CD14-positive monocyte (primary cell): ENCODE measurements around the gene NACA. TPM values are rescaled to one million over a fixed set of nuclear protein-coding genes. Genes with fewer than 3 reads are reported as not detected.

Experiments
- DNase-seq, 3 donors: peaks; one replicate each; pipeline ENCODE4 v3.0.0-alpha.2; 2011 to 2022
- H2AFZ ChIP-seq: 2 replicates; pipeline ENCODE4 v1.6.0; 2012; ENCODE audit warnings: mild to moderate bottlenecking, low read depth, low read length, inconsistent platforms; ENCODE audit not compliant: insufficient read depth, poor library complexity, severe bottlenecking
- H3K27ac ChIP-seq, 2 donors: 1 replicate in 1 of 2; 2 replicates in 1 of 2; pipeline ENCODE4 v1.5.1; 2012 to 2013; ENCODE audit warnings: low read length in 2 of 2, control low read depth in 1 of 2, inconsistent platforms in 1 of 2, low read depth in 1 of 2, mild to moderate bottlenecking in 1 of 2
- H3K27me3 ChIP-seq, 2 donors: one replicate each; pipeline versions ENCODE4 v1.6.0 to v1.6.1; 2011 to 2013; ENCODE audit warnings: low read length in 2 of 2; ENCODE audit not compliant: control insufficient read depth in 2 of 2, insufficient read depth in 2 of 2
- H3K36me3 ChIP-seq, 2 donors: replicated peaks in 1 of 2; 1 replicate in 1 of 2; 2 replicates in 1 of 2; pipeline versions ENCODE4 v1.5.1 to v1.6.1; 2012 to 2013; ENCODE audit warnings: low read length in 2 of 2, control low read depth in 1 of 2, inconsistent platforms in 1 of 2, mild to moderate bottlenecking in 1 of 2; ENCODE audit not compliant: insufficient read depth in 2 of 2, control insufficient read depth in 1 of 2
- H3K4me1 ChIP-seq, 2 donors: 1 replicate in 1 of 2; 2 replicates in 1 of 2; pipeline versions ENCODE4 v1.5.1 to v1.6.1; 2012 to 2013; ENCODE audit warnings: low read length in 2 of 2, control low read depth in 1 of 2, inconsistent platforms in 1 of 2, mild to moderate bottlenecking in 1 of 2, moderate library complexity in 1 of 2; ENCODE audit not compliant: insufficient read depth in 2 of 2, control insufficient read depth in 1 of 2
- H3K4me2 ChIP-seq: replicated peaks from 2 replicates; pipeline ENCODE3; 2012; ENCODE audit warnings: low read length, moderate library complexity, mild to moderate bottlenecking; ENCODE audit not compliant: poor library complexity, severe bottlenecking; ENCODE audit errors: extremely low read depth
- H3K4me3 ChIP-seq, 3 experiments: fragments of 200-600 bp in 1 of 3; sonication (generic) in 1 of 3; replicated peaks in 1 of 3; 1 replicate in 2 of 3; 2 replicates in 1 of 3; pipeline ENCODE4 v1.5.1; 2011 to 2013; ENCODE audit warnings: low read length in 3 of 3, mild to moderate bottlenecking in 3 of 3, control low read depth in 2 of 3, low read depth in 2 of 3, inconsistent platforms in 1 of 3, moderate library complexity in 1 of 3
- H3K79me2 ChIP-seq: 2 replicates; pipeline ENCODE4 v1.6.0; 2012; ENCODE audit warnings: mild to moderate bottlenecking, control low read depth, inconsistent platforms, low read length, moderate library complexity; ENCODE audit not compliant: insufficient read depth
- H3K9ac ChIP-seq: 2 replicates; pipeline ENCODE4 v1.6.0; 2017; ENCODE audit warnings: low read length, mild to moderate bottlenecking; ENCODE audit not compliant: insufficient read depth, poor library complexity, severe bottlenecking
- H3K9me3 ChIP-seq, 2 donors: replicated peaks in 1 of 2; 1 replicate in 1 of 2; 2 replicates in 1 of 2; pipeline versions ENCODE4 v1.5.1 to v1.6.1; 2012 to 2013; ENCODE audit warnings: low read length in 2 of 2, control low read depth in 1 of 2; ENCODE audit not compliant: control insufficient read depth in 1 of 2, insufficient read depth in 1 of 2
- H4K20me1 ChIP-seq: 2 replicates; pipeline ENCODE4 v1.6.0; 2012; ENCODE audit warnings: mild to moderate bottlenecking, low read length, control low read depth, moderate library complexity; ENCODE audit not compliant: insufficient read depth
- H3K27ac Mint-ChIP-seq, 7 donors: one replicate each; pipeline ENCODE4 v1.8.0; 2020; ENCODE audit warnings: mild to moderate bottlenecking in 7 of 7, mixed read lengths in 7 of 7, moderate library complexity in 6 of 7, inconsistent platforms in 2 of 7
- H3K27me3 Mint-ChIP-seq, 3 donors: one replicate each; pipeline ENCODE4 v1.8.0; 2021 to 2022; ENCODE audit warnings: low read depth in 3 of 3, mild to moderate bottlenecking in 3 of 3, mixed read lengths in 3 of 3, moderate library complexity in 3 of 3, inconsistent platforms in 1 of 3
- H3K36me3 Mint-ChIP-seq, 2 donors: one replicate each; pipeline ENCODE4 v1.8.0; 2020; ENCODE audit warnings: mixed read lengths in 2 of 2, inconsistent platforms in 1 of 2, mild to moderate bottlenecking in 1 of 2
- H3K4me1 Mint-ChIP-seq: one replicate; pipeline ENCODE4 v1.8.0; 2020; ENCODE audit warnings: mild to moderate bottlenecking, mixed read lengths
- H3K4me3 Mint-ChIP-seq, 2 donors: one replicate each; pipeline ENCODE4 v1.8.0; 2020; ENCODE audit warnings: mild to moderate bottlenecking in 2 of 2, mixed read lengths in 2 of 2, moderate library complexity in 1 of 2
- H3K9me3 Mint-ChIP-seq, 7 donors: one replicate each; pipeline ENCODE4 v1.8.0; 2020 to 2022; ENCODE audit warnings: mixed read lengths in 7 of 7, mild to moderate bottlenecking in 6 of 7, moderate library complexity in 6 of 7, inconsistent platforms in 2 of 7
- CTCF ChIP-seq: fragments of 200-600 bp; IDR thresholded peaks from one replicate; pipeline ENCODE4 v1.8.0; 2022; ENCODE audit warnings: antibody characterized with exemption, mild to moderate bottlenecking
- WGBS: methylation state at CpG from one replicate; pipeline ENCODE4 v1.1.5; 2013; ENCODE audit warnings: missing lambda C conversion rate; ENCODE audit not compliant: insufficient coverage; 5-methylcytosine and 5-hydroxymethylcytosine counted together
- intact Hi-C, 2 donors: fragments of 100-400 bp; cut with micrococcal nuclease; formaldehyde crosslinking; loops; one replicate each; pipeline versions ENCODE4 v1.15.0 to v1.15.1; 2023
- polyA plus RNA-seq, 3 donors: library from polyadenylated mRNA; depleted of rRNA in 1 of 3; unstranded in 2 of 3; stranded (reverse) in 1 of 3; fragments of 300-500 nt in 2 of 3; fragments of >200 nt in 1 of 3; fragmentation: Illumina TruSeq in 2 of 3; gene quantifications; 1 replicate in 2 of 3; 2 replicates in 1 of 3; pipeline ENCODE4 v1.2.3, GENCODE V29; 2012 to 2021

NACA gene
- polyA plus RNA-seq, 3 donors: 797 to 1,102 (median 937) TPM

GRCh38 chr12:56671608-56672007, 53.5 kb downstream of the NACA start:
- Histone ChIP-seq H3K27ac (peak overlapping the region in 1 of 2 donors; percentile 4), H3K4me2 (no peak overlapping the region), H3K9me3 (no peaks in the 10 kb centered on the region), H3K4me1 (no peaks in the 10 kb centered on the region), H3K4me3 (no peak overlapping the region), H2AFZ (no peak overlapping the region), H4K20me1 (peaks cover 99% of the 10 kb centered on the region), H3K9ac (no peak overlapping the region), H3K27me3 (no peaks in the 10 kb centered on the region), H3K79me2 (peaks cover 98% of the 10 kb centered on the region), H3K36me3 (peaks cover 49 to 64% of the 10 kb centered on the region in 2 donors)
- intact Hi-C loops: no loop called here
- Mint-ChIP-seq H3K4me3 (no peak overlapping the region), H3K4me1 (no peaks in the 10 kb centered on the region), H3K36me3 (peaks cover 53 to 76% of the 10 kb centered on the region in 2 donors), H3K27me3 (peaks cover 0 to 3% (median 0%) of the 10 kb centered on the region in 3 donors), H3K9me3 (no peaks in the 10 kb centered on the region), H3K27ac (no peak overlapping the region)
- DNase-seq: no peak
- TF ChIP-seq CTCF: no peak
- 100% methylated on average over 2 of the region's 2 CpGs for WGBS

- Mint-ChIP-seq H3K36me3 (peaks cover 59 to 81% of the 10 kb centered on the region in 2 donors), H3K27ac (peak overlapping the region in 2 of 7 donors; percentile 46), H3K9me3 (no peaks in the 10 kb centered on the region), H3K27me3 (peaks cover 0 to 3% (median 0%) of the 10 kb centered on the region in 3 donors), H3K4me1 (no peaks in the 10 kb centered on the region), H3K4me3 (no peak overlapping the region)
- H3K4me3 ChIP-seq: no peak overlapping the region
- DNase-seq: no peak
- H3K27me3 ChIP-seq: no peaks in the 10 kb centered on the region
- no peak overlapping the region for H3K4me2 ChIP-seq
- intact Hi-C loops: no loop called here
- H3K27ac ChIP-seq: no peak overlapping the region
- peaks cover 57 to 71% of the 10 kb centered on the region in 2 donors for H3K36me3 ChIP-seq
- H3K9ac ChIP-seq: no peak overlapping the region
- H2AFZ ChIP-seq: no peak overlapping the region
- H4K20me1 ChIP-seq: peaks cover 98% of the 10 kb centered on the region
- TF ChIP-seq CTCF: no peak
- no peaks in the 10 kb centered on the region for H3K4me1 ChIP-seq
- 100% methylated on average over 2 of the region's 4 CpGs for WGBS
- H3K79me2 ChIP-seq: peaks cover 97% of the 10 kb centered on the region
- no peaks in the 10 kb centered on the region for H3K9me3 ChIP-seq
Measured at GRCh38 chr12:56670836-56671235, 54.3 kb downstream of the NACA start.
